Stimulated activated CD4-positive, alpha-beta T cell treated with anti-CD3 and anti-CD28 coated beads, TNF-alpha, amount 100 ng/mL, for 1 hour (primary cell): ENCODE measurements around the gene NETO1.

Experiments
- DNase-seq, 3 donors: peaks; one replicate each; pipeline ENCODE4 v3.0.0-alpha.2; 2020; ENCODE audit warnings: low read depth in 3 of 3, low spot score in 1 of 3

The NETO1 gene, protein sequence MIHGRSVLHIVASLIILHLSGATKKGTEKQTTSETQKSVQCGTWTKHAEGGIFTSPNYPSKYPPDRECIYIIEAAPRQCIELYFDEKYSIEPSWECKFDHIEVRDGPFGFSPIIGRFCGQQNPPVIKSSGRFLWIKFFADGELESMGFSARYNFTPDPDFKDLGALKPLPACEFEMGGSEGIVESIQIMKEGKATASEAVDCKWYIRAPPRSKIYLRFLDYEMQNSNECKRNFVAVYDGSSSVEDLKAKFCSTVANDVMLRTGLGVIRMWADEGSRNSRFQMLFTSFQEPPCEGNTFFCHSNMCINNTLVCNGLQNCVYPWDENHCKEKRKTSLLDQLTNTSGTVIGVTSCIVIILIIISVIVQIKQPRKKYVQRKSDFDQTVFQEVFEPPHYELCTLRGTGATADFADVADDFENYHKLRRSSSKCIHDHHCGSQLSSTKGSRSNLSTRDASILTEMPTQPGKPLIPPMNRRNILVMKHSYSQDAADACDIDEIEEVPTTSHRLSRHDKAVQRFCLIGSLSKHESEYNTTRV

GRCh38 chr18:72867746-72868584 lies at the start of gene NETO1:
NETO1 (minus strand) TSS chr18:72867987; CDS start chr18:72867291, 696 bp downstream.
- no peak for DNase-seq

GRCh38 chr18:72910045-72910444 lies 42.3 kb upstream of the NETO1 start:
- DNase-seq: no peak

DNA sequence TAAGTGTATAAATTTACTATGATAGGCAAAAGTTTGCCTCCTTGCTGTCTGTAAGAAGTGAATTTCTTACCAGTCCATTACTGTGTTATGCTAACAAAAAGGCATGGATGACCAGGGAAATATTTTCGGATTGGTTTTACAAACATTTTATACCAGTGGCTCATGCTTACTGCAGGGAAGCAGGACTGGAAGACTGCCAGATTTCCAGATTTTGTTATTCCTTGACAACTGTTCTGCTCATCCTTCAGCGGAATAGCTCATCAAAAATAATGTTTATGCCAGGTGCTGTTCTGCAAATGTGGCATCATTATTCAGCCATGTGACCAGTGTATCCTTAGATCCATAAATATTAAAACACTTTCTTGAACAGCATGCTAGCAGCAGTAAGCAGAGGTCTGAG lies 40.4 kb upstream of the NETO1 start:
- no peak for DNase-seq

GRCh38 chr18:72903033-72903432 lies 35.2 kb upstream of the NETO1 start:
- no peak for DNase-seq

- no peak for DNase-seq
Measured at GRCh38 chr18:72899338-72899737, 31.6 kb upstream of the NETO1 start.

DNA sequence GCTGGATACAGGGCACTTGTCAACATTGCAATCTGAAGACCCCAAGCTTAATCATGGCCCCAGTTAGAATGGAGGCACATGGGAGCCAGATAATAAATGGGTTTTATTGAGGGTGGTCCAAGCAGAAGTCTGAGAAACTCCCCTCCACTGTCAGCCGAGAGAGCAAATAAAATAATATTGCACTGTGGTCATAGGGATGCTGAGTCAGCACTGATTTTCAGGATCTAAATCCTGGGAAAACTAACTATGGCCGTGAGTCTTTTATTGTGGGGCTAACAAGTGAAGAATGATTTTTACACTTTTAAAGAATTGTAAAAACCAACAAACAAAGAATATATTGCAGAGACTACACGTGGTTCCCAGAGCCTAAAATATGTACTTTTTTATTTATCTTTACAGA lies 31.1 kb upstream of the NETO1 start:
- DNase-seq: no peak

GRCh38 chr18:72895548-72895947 lies 27.8 kb upstream of the NETO1 start:
- no peak for DNase-seq

GRCh38 chr18:72878561-72878960 lies 10.8 kb upstream of the NETO1 start:
- DNase-seq: no peak

- DNase-seq: no peak
Measured at GRCh38 chr18:72878143-72878542, 10.4 kb upstream of the NETO1 start.

DNA sequence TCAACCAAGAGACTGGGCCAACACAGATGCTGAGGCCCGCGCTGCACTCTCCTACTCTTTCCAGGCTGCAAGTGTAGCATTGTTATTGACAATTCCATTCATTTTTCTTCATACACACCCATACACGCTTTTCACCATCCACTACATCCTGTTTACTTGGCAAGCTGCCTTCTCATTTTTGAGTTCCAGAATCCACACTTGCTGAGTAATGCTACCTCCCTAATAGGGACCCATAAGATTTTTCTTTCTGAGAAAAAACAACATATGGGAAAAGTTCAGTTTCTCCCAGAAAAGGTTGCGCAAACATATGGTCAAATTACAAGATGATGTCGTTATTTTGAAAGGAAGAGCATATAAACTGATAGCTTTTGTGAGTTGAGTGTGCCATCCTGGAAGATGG lies 3.3 kb upstream of the NETO1 start:
- DNase-seq: no peak

DNA sequence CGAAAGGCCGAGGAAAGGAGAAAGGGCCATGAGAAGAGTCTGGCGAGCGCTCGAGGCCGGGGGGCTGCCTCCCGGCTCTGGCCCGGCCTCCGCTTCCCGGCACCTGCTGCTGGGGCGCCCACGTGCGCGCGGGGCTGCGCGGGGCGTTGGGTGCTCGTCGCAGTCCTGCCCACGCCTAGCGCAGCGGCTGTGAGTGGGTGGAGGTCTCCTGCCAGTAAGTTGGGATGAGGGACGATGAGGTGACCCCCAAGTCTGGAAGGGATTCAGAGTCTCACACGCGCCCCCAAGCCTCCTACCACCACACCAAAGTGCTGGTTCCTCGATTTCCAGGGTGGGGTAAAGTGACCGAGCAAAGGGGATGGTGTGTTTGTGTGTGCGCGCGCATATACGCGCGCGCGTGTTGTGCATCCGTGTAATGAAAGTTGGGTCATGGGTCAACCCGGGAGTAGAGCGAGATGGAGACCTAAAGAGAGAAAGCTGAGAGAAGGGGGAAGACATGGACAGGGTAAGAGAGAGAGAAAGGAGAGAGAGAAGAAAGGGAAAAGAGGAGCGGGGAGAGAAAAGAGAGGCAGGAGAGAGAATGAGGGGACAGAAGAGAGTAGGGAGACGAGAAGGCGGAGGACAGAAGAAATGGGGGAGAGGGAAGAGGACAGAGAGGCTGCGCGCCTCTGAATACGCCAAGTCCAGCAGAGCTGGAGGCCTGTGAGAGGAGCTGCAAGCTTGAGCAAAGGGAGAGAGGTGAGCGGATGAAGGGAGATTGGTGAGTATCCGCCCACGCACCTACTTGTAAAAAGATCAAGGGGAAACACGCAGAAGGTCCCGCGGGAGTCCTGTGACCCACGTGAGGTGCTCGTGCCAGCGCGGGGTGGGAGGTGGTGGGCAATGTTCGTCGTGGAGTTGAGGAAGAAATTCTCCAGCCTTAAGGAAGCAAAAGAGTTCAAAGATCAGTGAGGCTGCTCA lies 1.7 kb upstream of the NETO1 start:
- DNase-seq: no peak

GRCh38 chr18:72868585-72869225 lies 918 bp upstream of the NETO1 start:
- DNase-seq: no peak

DNA sequence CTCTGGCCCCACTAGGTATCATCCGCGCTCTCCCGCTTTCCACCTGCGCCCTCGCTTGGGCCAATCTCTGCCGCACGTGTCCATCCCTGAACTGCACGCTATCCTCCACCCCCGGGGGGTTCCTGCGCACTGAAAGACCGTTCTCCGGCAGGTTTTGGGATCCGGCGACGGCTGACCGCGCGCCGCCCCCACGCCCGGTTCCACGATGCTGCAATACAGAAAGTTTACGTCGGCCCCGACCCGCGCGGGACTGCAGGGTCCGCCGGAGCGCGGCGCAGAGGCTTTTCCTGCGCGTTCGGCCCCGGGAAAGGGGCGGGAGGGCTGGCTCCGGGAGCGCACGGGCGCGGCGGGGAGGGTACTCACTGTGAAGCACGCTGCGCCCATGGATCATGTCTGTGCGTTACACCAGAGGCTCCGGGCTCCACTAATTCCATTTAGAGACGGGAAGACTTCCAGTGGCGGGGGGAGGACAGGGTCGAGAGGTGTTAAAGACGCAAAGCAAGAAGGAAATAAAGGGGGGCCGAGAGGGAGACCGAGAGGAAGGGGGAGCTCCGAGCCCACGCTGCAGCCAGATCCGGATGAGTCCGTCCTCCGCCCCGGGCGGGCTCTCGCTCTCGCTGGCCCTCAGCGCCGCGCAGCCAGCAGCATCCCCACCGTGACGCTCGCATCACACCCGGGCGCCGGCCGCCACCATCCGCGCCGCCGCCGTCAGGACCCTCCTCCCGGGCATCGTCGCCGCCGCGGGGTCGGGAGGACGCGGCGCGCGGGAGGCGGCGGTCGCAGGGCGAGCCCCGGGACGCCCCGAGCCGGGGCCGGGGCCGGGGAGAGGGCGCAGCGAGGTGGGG lies 664 bp downstream of the NETO1 start:
- DNase-seq: no peak

- no peak for DNase-seq
Measured at GRCh38 chr18:72866442-72866900, 1.3 kb downstream of the NETO1 start.

DNA sequence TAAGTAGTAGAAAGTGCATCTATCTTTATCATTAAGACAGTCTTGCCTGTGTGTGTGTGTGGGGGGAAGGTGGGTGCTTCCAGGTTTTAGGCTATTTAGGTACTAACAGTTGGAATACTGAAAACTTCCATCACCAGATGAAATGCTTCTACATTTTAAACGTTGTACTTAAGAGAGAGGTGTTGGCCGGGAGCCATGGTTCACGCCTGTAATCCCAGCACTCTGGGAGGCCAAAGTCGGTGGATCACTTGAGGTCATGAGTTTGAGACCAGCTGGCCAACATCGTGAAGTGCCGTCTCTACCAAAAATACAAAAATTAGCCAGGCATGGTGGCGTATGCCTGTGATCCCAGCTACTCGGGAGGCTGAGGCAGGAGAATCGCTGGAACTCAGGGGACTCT lies 4.0 kb downstream of the NETO1 start:
- no peak for DNase-seq

- no peak for DNase-seq
Measured at GRCh38 chr18:72859088-72859487, 8.7 kb downstream of the NETO1 start.

- no peak for DNase-seq
Measured at GRCh38 chr18:72849671-72850070, 18.1 kb downstream of the NETO1 start.

DNA sequence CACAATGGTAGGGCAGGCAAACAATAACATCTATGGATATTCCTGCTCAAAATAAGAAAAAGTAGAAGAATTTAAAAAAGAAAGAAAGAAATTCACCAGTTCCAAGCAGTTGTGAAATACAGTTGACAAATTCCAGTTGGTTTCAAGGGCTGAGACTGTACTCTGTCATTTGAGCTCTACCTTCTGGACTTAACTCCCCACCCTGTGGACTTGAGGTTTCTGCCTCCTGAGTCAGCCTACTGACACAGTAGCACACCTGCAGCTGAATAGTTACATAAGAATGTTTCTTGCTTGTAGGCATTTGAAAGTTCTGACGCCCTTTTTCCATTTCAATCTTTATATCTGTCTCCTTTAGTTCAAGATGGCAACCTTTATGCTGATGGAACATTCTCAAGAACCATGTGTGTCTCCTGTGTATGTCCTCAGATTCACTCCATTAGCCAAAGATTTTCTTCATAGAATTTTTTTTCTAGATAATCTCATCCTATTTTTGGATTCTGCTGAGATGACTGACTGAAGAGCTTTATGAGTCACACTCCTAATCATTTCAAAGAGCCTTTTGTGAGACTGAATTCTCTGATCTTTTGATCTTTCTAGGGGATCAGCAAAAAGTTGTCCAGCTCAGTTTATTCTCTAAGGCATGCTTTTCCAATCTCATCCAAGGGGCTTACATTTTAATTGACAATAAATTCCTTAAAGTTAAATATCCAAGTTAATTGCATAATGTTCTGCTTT lies 19.1 kb downstream of the NETO1 start:
- DNase-seq: no peak

DNA sequence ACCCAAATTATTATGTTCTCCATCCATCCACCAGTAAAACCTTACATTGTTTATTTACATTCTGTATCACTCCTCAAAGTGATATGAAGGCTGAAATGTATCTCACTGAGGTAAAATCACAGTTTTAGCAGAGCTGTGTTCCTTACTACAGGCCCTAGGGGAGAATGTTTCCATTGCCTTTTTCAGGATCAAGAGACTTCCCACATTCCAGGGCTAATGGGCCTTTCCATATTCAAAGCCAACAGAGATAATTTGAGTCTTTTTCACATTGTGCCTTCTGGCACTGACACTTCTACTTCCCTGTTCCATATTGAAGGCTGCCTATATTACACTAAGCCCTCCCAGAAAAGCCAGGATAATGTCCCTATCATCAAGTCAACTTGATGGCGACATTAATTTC lies 20.0 kb downstream of the NETO1 start:
- no peak for DNase-seq
